ENCODE measurements around the gene COPZ2. TPM values are rescaled to one million over a fixed set of nuclear protein-coding genes. Genes with fewer than 3 reads are reported as not detected.

Gene COPZ2
- polyA plus RNA-seq, 1 of the 3 experiments (the other 2 are of a cell fraction), result 36.9 TPM

GRCh38 chr17:48051706-48052486 lies 14.3 kb upstream of the COPZ2 start:
- peak overlapping the region in 1 of 2 experiments; percentile 12; a peak in 1 of 4 replicates for H3K4me3 ChIP-seq (ENCODE audit: low read depth in 2 of 2, low read length in 1 of 2)
- TF ChIP-seq NFIC (IDR thresholded peaks at IDR 0.05; ENCODE audit: borderline replicate concordance) (peak; percentile 60; the same call in 1 of the 2 replicates), GABPA (IDR thresholded peaks at IDR 0.05; ENCODE audit: low read depth) (no peak), EP300 (IDR thresholded peaks at IDR 0.05; ENCODE audit: borderline replicate concordance in 1 of 2, low read depth in 1 of 2, low read length in 1 of 2) (no peak), USF2 (IDR thresholded peaks at IDR 0.05; ENCODE audit: borderline replicate concordance, low read depth, low read length) (no peak), MAX (IDR thresholded peaks at IDR 0.05; ENCODE audit: low read depth) (no peak), POLR2AphosphoS5 (IDR thresholded peaks at IDR 0.05; ENCODE audit: low read depth, low read length) (no peak; the same call in 1 of the 2 replicates), EZH2phosphoT487 (IDR thresholded peaks at IDR 0.05; ENCODE audit: borderline replicate concordance, low read depth) (no peak), GATA2 (CRISPR knock-in tag; IDR thresholded peaks at IDR 0.05) (no peak), SMC3 (IDR thresholded peaks at IDR 0.05; ENCODE audit: low read depth, low read length) (peak; percentile 1; the same call in 1 of the 2 replicates), MEF2A (IDR thresholded peaks at IDR 0.05; ENCODE audit: borderline replicate concordance, low read depth) (no peak), RXRA (IDR thresholded peaks at IDR 0.05; ENCODE audit: borderline replicate concordance, low read depth) (no peak), USF1 (IDR thresholded peaks at IDR 0.05; ENCODE audit: borderline replicate concordance, low read depth) (no peak), TCF12 (IDR thresholded peaks at IDR 0.05) (no peak), CHD2 (IDR thresholded peaks at IDR 0.05; ENCODE audit: low read length, partially characterized antibody) (peak; percentile 19), MXI1 (IDR thresholded peaks at IDR 0.05; ENCODE audit: low read depth, low read length) (peak; percentile 72), RAD21 (IDR thresholded peaks at IDR 0.05; ENCODE audit: low read length) (no peak), SIN3A (IDR thresholded peaks at IDR 0.05; ENCODE audit: borderline replicate concordance, low read depth, low read length) (0 out of 2 replicates have a peak, but pooled peaks have one; percentile 15), TAF1 (IDR thresholded peaks at IDR 0.05; ENCODE audit: borderline replicate concordance, low read depth, low read length) (no peak), ELF1 (IDR thresholded peaks at IDR 0.05) (no peak), JUND (IDR thresholded peaks at IDR 0.05) (no peak), CTCF (IDR thresholded peaks at IDR 0.05) (peak; percentile 40), FOXJ3 (CRISPR knock-in tag; IDR thresholded peaks at IDR 0.05) (no peak), TEAD4 (IDR thresholded peaks at IDR 0.05; ENCODE audit: borderline replicate concordance, insufficient read depth) (no peak), FOXM1 (IDR thresholded peaks at IDR 0.05; ENCODE audit: low read depth) (no peak), PBX3 (IDR thresholded peaks at IDR 0.05) (no peak; the same call in 1 of the 2 replicates)
- TF ChIP-seq, protein P1, sequence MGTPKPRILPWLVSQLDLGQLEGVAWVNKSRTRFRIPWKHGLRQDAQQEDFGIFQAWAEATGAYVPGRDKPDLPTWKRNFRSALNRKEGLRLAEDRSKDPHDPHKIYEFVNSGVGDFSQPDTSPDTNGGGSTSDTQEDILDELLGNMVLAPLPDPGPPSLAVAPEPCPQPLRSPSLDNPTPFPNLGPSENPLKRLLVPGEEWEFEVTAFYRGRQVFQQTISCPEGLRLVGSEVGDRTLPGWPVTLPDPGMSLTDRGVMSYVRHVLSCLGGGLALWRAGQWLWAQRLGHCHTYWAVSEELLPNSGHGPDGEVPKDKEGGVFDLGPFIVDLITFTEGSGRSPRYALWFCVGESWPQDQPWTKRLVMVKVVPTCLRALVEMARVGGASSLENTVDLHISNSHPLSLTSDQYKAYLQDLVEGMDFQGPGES (IDR thresholded peaks at IDR 0.05; ENCODE audit: low read depth, low read length), result no peak
- H3K36me3 ChIP-seq (replicated peaks in 1 of 2; ENCODE audit: control insufficient read depth in 1 of 2, insufficient read depth in 2 of 2, low read length in 1 of 2), result peaks cover 19 to 48% of the 10 kb centered on the region in 2 experiments
- peaks cover 86% of the 10 kb centered on the region for H3K79me2 ChIP-seq (ENCODE audit: insufficient read depth)
- POLR2A ChIA-PET, result interaction anchor here (1.4 to 1.9 kb wide), 2 partner anchors 17 to 25 kb away, joined by 3 to 4 read pairs; no protein-coding TSS in a partner anchor
- WGBS (ENCODE audit: low lambda C conversion rate), result 67% methylated on average over 5 of the region's 5 CpGs
- H3K9ac ChIP-seq, result peak overlapping the region; percentile 88; the same call in 1 of the 2 replicates
- peak overlapping the region; percentile 88 to 95 for H3K27ac ChIP-seq (ENCODE audit: low read depth in 2 of 2, low read length in 1 of 2)
- no peaks in the 10 kb centered on the region for H3K9me3 ChIP-seq
- H4K20me1 ChIP-seq (ENCODE audit: insufficient read depth), result peaks cover 58% of the 10 kb centered on the region
- H3K4me1 ChIP-seq (ENCODE audit: control insufficient read depth in 1 of 2, insufficient read depth in 2 of 2, low read depth in 1 of 2, low read length in 1 of 2), result peaks cover 61 to 67% of the 10 kb centered on the region in 2 experiments
- peak overlapping the region; percentile 88 for H3K4me2 ChIP-seq
- no peak for DNase-seq
- no peak overlapping the region for H2AFZ ChIP-seq (ENCODE audit: low read depth)
- H3F3A ChIP-seq (replicated peaks; ENCODE audit: insufficient read depth), result peaks cover 30% of the 10 kb centered on the region
- no peaks in the 10 kb centered on the region for H3K27me3 ChIP-seq (ENCODE audit: insufficient read depth)
- CTCF ChIA-PET, result interaction anchor here (0.9 to 44.3 kb wide), 8 partner anchors 8 to 103 kb away, joined by 3 to 1200 read pairs (median 6); partner anchors contain the start of gene COPZ2
- no peaks in the 10 kb centered on the region for H3K9me2 ChIP-seq

All from SK-N-SH (cell line).